Stimulated activated naive CD8-positive, alpha-beta T cell treated with anti-CD3 and anti-CD28 coated beads, Interleukin-15, Interleukin-2, amounts not matched to agents 100 U/mL and 50 U/mL, for 24 hours (primary cell): ENCODE data around the gene MYH11.
"Not testable (repeated sequence)": the region's sequence is repeated elsewhere in the genome, so short reads cannot be mapped to it uniquely, and the experiment has no call there.

ENCODE experiments used
- ATAC-seq: fragments of 150-1000 bp; cut with Tn5 transposase; one replicate; pipeline ENCODE4 v1.10.0; 2021
- DNase-seq: peaks from one replicate; pipeline ENCODE4 v3.0.0; 2021

The MYH11 gene

DNA sequence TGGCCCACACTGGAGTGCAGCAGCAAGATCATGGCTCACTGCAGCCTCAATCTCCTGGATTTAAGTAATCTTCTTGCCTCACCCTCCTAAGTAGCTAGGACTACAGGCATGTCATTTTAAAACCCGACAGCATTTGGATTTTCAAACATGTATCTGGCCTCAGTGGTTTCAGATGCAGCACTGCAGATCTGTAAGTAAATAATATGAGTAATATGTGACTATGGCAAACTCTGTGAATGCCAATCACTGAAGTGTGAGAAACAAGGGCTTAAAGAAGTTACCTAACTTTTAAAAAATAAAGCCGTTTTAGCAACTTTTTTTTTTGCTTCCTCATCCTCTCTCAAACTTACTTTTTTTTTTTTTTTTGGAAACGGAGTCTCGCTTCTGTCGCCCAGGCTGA is 19.7 kb upstream of the MYH11 start:
- no peak for DNase-seq
- no peak for ATAC-seq

DNA sequence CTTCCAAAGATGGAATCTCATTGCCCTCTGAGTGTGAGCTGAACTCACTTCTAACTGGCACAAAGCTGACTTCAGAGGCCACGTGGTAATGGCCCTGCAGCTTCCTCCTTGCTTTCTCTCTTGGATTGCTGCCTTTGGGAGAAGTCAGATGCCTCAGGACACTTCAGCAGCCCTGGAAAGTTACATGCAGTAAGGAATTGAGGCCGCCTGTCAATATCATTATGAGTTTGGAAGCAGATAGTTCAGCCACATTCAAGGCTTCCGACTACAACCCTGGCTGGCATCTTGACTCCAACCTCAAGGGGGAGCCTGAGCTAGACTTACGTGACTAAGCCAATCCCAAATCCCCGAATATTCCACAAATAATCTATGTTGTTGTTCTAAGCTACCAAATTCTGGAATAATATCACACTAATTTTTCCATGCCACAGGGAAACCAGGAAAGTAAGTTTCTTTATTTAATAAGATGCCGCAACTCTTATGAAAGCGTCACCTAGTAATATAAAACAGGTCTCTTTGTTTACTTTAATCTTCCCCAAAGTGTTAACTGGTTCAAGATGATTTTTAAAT is 18.0 kb upstream of the MYH11 start:
- DNase-seq (peak; percentile 19), ATAC-seq (no peak)

DNA sequence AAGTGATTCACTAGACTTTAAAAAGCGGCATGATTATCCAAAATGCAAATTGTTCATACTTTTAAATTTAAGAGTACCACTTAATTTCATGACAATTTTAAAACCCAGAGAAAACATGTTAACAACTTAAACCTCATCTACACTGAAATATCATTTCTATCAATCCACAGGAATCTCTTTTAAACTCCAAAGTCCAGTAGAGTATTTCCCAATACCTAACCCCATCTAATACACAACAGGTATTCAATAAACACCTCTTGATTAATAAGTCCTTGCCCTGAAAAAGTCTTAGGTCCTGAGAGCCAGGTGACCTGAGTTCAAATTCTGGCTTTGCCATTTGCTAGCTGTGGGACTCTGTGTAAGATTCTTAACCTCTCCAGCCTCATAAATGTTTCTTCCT is 16.9 kb upstream of the MYH11 start:
- no peak for ATAC-seq

DNA sequence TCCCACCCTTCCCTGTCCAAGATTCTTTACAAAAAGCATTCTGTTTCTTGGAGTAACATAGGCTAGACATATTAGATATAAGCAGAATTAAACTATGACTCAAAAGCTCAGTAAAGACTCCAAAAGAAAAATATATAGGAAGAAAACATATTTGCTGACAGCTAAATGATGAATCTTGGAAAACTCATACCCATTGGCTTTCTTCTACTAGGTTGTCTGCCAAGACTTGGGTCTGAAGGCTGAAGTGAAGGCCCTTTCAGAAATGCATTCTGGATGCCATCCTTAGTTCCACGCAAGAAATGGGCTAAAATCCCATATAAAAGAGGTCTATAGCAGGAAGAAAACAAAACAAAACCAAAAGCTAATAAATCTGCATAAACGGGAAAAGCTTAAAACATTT is 16.5 kb upstream of the MYH11 start:
- ATAC-seq = no peak

More for the DNA sequence above, 16.9 kb upstream of the MYH11 start:
- DNase-seq = no peak

DNA sequence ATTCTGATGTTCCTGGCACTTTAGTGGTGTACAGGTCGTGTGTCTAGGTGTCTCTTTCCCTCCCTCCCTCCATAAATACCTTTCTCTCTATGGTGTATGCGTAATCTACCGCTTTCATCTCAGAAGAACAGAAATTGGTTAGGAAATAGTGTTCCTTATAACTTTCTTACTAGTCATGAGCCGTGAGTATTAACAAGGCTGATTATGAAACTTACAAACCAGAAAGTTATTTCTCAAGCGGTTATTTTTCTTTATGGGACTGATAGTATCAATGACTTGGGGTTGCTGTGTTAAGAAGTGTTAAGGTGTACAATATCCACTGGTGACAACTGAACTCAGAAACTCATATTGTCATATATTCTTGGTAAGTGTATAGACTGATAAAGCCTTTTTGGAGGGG is 13.2 kb upstream of the MYH11 start:
- ATAC-seq (no peak), DNase-seq (no peak)

More for the DNA sequence above, 16.5 kb upstream of the MYH11 start:
- DNase-seq = no peak

DNA sequence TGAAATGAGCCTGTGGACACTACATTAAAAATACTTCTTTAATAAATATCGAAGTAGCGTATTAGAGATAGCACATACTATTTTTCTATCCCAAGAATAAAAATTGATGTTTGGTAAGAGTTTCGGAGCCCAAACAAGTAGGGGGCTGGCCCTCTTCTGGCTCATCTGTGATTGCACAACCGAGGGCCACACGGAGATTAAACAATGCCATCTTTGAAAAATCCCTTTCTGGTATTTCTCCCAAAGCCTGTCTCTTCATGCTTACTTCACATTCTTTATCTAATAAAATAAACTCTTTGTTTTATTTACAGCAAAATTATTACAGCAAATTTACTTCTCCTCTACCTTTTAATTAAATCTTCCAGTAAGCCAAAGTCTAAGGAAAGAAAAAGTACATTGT is 9.6 kb upstream of the MYH11 start:
- DNase-seq (no peak), ATAC-seq (no peak)

DNA sequence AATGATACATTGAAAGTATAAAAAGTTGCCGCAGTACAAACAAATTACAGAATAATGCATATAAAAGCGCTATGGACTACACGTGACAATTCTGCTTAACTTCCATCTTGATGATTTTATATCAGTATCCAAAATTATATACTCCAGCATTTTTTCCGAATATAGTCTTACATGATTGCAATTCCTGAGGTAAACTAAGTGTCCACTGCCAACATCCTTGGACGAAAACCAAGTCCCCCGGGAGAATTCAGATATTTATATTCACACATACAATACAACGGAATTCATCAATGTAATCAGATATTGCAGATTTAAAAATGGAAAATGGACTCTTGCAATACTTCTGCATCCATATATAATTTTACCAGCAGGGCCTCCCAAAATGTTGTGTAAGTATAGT is 8.9 kb upstream of the MYH11 start:
- DNase-seq = no peak
- no peak for ATAC-seq

DNA sequence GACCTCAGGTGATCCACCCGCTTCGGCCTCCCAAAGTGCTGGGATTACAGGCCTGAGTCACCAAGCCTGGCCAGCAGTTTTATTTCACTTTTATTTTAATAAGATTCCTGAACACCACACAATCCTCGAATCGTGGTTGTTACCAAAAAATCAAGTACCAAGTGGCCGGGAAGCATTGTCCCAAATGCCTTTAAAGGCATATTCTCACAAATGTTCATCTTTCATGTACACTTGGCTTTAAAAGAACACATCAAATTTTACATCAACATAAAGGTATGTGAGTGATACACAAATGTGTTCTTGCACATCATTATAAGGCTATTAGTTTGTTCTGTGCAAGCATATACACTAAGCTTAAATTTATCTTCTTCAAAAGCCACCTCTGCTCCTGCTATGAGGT is 8.1 kb upstream of the MYH11 start:
- DNase-seq (no peak), ATAC-seq (no peak)

DNA sequence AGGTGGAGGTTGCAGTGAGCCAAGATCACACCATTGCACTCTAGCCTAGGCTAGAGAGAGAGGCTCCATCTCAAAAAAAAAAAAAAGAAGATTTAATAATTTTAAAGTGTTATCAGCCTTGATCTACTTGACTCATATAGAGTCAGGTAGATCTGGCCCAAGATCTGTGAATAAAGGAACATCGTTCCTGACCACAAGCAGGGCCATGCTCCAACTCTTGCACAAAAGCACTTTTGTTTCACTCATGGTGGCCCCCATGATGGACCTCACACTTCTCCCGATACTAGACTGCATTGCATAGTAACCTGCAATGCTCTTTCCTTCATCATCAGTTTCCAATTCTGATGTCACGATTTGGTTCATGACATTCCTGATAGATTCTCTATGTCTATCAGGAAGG is 5.2 kb upstream of the MYH11 start:
- no peak for ATAC-seq
- no peak for DNase-seq

DNA sequence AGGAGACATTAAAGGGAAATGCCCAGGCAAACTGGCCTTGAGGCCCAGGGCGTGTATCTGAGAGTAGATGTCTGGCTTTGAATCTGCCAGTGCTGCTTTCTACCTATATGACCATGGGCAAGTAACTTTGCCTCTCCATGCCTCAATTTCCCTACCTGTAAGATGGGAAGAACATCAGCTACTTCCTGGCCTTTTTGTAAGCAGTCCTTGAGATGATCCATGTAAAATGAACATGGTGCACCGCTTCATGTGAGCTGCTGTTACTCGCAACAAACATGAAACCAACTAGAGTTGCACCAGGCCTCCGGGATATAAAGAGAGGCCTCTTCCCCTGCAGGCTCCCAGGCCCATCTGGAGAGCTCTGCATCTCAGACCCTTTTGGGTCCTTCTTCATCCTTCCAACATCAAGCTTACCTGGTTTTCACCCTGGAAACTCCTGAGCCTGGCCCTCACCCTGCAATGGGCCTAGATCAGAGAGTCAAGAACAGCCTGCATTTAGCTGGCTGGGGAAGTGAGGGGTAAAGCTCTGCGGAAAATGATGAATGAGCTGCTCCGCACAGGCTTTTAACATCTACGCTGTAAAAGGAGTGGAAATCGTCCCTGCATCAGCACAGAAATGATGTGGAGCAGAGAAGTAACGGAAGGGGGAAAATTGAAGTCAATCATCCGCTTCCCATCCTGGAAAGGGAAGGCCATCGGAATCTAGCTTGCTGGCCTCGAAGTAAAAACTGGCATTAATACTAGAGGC is 2.3 kb upstream of the MYH11 start:
- no peak for ATAC-seq
- DNase-seq = no peak

DNA sequence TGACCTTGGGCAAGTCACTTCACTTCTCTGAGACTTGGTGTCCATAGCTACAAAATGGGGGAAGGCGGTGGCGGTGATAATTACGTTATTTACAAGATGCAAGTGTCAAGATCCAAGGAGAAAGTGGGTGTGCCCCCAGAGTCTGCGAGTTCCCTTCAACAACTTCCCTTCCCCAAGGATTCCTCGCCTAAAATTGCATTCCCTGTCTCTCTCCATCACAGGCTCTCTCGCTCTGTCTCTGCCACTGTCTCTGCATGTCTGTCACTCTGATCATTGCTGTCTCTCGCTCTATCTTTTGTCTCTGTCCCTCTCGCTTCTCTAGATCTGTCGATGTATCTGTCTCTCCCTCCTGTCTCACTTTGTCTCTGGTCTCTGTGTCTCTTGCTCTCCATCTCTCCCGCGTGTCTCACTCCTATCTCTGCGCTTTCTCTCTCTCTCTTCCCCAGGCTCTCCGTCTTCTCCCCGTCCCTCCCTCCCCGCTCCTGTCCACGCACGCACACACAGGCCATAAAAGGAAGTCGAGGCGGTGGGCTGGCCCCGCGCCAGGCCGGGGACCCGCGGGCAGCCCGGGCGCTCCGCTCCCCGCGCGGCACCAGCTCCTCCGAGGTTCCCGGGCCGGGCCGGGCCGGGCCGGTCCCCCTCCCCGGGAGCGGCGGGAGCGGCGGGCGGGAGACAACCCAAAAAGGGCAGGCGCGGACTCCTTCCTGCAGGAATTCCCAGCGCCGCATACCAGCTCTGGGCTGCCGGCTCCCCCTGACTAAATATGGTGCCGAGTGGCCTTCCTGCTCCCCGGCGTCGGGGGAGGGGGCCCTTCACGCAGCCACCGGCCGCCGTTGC is 1.1 kb upstream of the MYH11 start:
- DNase-seq (no peak), ATAC-seq (no peak)

DNA sequence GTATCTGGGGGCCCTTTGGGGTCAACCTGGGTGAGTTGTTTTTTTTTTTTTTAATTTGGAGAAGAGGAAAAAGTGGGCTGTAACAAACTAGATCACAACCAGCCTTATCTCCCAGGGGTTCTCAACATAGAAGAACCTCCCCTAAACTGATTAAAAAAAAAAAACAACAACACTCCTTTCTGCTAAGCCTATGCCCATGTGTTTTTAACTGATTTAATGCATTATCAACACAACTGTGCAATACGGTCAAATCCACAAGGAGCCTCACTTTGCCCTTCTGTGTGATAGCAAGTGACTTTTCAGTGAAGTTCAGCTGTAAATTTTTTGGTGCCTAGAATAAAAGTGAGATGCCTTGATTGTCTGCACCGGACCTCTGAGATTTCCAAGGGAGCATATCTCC is 646 bp downstream of the MYH11 start:
- no peak for ATAC-seq
- no peak for DNase-seq

DNA sequence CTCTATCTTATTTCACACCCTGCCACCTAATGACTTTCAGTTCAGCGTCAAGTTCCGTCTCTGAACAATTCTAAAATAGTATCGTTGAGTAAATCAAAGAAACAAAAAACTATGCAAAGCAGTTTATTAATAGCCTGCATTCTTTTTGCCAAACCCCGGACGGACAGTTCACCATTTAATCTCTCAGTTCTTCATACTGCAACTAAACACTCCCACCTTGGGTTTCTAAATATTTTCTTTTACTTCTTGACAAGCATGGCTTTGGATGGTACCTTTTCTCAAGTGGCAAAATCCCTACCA is 1.2 kb downstream of the MYH11 start:
- no peak for ATAC-seq
- DNase-seq = no peak

DNA sequence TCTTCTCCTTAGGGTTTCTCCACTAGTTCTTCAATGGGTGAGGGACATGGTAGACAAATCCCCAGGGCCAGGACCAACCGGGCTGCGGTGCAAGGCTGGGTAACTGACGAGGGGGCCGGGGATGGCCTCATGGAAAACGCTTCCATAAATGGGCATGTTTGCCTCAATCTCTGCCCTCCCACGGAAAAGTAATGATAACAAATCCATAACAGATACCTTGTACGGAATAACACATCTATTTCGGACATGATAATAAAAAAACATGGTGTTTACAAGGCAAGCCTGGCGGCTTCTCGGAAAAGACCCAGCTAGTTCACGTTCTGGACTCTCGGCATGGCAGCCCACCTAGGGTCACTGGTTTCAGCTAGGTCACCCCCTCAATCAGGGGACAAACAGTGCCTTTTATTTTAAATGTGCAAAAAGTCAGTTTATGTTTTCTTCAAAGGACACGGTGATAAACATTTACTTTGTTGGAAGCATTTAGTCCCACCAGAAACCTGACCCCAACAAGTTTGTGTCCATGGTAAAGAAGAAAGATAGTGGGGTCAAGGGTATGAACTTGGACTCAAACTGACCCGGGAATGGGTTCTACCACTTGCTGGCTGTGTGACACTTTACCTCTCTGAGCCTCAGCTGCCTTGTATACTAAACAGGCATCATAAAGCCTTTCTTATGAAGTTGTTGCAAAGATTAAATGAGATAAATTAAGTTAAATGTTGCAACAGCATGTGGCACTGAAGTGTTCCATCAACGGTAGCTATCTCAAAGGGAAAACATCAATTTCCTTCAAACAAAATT is 1.7 kb downstream of the MYH11 start:
- no peak for DNase-seq
- ATAC-seq = no peak

DNA sequence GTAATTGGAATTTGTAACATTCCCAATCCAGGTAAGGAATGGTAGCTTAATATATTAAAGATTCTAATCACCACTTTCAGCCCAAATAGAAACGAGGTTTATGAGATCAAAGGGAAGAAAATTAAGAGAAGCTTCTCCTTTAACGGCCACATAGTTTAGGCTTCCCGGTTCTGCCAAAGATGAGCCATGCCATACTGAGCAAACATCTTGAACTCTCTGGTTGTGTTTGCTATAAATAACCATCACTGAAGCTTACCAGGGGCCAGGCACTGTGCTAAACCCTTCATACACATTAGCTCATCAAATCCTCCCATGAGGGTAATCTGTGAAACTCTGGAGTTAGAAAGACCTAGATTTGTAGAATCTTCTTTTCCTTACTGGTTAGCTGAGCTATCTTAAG is 2.8 kb downstream of the MYH11 start:
- DNase-seq = no peak
- no peak for ATAC-seq

DNA sequence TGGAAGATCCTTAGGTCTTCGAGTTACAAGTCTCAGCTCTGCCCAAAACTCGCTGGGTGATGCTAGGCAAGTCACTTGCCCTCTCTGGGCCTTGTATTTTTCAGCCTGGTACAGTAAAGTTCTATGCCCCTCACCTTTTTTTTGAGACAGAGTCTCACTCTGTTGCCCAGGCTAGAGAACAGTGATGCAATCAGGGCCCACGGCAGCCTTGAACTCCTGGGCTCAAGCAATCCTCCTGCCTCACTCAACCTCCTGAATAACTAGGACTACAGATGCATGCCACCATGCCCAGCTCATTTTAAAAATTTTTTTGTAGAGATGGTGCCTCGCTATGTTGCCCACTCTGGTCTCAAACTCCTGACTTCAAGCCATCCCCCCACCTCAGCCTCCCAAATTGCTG is 3.8 kb downstream of the MYH11 start:
- DNase-seq = no peak
- no peak for ATAC-seq

DNA sequence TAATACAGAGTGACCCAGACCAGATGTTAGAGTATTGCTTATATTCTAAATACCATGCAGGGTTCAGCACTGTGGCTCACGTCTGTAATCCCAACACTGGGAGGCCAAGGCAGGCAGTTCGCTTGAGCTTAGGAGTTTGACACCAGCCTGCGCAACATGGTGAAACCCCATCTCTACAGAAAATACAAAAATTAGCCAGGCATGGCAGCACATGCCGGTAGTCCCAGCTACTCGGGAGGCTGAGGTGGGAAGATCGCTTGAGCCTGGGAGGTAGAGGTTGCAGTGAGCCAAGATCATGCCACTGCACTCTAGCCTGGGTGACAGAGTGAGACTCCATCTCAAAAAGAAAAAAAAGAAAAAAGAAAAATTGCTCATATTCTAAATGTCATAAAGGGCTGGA is 6.3 kb downstream of the MYH11 start:
- ATAC-seq = not testable (repeated sequence)

DNA sequence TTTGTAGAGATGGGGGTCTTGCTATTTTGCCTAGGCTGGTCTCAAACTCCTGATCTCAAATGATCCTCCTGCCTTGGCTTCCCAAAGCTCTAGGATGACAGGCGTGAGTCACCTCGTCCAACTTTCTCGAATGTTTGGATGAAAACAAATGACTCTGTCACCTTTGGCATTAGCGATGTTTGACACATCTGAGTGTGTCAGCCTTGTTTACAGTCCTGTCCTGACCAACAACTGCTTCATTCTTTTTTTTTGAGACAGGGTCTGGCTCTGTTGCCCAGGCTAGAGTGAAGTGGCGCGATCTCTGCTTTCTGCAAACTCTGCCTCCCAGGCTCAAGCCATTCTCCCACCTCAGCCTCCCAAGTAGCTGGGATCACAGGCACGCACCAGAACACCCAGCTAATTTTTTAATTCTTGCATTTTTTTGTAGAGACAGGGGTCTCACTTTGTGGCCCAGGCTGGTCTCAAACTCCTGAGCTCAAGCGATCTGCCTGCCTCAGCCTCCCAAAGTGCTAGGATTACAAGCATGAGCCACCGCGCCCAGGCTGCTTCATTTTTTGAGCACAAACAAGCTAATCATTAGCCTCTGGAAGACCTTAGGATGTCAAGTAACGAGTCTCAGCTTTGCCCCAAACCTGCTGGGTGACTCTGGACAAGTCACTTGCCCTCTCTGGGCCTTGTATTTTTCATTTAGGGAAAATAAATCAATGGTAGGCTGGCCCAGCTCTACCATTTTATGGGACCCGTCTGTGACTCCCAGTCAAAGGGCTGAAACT is 7.4 kb downstream of the MYH11 start:
- no peak for ATAC-seq
- no peak for DNase-seq

More for the DNA sequence above, 6.3 kb downstream of the MYH11 start:
- not testable (repeated sequence) for DNase-seq

DNA sequence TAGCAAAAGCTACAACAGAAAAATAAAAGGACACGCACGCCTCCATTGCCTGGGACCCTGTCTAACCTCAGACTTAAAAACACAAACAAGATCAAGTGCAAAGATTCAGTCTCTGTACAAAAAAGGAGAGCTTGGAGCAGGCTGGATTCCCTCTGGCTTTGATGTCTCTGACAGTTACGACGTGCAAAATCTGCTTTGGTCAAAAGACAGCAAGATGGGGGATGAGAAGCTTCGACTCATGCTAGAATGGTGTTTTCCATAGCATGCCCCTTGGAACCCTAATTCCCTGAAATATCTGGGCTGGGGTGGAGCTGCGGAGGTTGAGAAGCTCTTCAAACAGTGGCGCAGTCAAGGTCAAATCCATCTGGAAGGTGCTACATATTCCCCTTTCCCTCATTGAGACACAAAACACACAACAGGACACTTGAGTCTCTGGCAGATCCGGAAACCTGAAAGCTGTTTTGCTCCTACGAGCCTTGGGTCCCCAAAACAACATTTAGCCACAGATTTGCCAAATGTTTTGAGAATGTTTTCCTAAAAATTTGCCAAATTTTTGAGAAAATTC is 9.1 kb downstream of the MYH11 start:
- DNase-seq = no peak

DNA sequence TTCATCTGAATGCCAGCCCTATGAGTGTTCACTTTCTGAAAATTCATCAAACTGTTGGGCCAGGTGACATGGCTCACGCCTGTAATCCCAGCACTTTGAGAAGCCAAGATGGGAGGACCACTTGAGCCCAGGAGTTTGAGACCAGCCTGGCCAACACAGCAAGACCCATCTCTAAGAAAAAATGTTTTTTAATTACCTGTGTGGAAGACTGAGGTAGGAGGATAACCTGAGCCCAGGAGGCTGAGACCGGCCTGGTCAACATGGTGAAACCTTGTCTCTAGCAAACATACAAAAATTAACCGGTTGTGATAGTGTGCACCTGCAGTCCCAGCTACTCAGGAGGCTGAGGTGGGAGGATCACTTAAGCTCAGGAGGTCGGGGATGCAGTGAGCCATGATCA is 10.3 kb downstream of the MYH11 start:
- DNase-seq (no peak), ATAC-seq (no peak)

More for the DNA sequence above, 9.1 kb downstream of the MYH11 start:
- ATAC-seq = no peak

DNA sequence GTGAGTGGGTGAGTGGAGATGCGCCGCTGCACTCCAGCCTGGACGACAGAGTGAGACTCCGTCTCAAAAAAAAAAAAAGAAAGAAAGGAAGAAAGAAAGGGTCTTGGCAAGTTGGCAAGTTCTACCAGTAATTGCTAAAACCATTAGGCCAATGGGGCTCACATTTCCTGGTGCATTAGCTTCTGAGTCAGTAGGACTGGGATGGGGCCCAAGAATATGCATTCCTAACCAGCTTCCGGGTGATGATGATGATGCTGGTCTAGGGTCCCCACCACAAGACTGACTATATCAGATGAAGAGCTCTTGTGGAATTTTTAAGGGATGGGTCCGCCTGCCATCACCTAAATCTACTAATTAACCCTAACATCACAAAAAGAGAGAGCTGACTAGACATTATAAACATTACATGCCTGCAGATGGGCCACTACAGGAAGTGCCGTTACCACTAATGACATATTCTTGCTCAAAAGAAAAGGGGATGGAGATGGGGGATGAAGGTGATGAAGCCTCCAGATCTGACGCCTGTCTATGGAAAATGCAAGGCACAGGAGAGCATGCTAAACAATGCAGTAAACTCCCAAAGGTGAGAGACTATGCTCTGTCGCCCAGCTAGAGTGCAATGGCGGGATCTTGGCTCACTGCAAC is 13.1 kb downstream of the MYH11 start:
- no peak for DNase-seq
- ATAC-seq = no peak
